Type B pancreatic cell (in vitro differentiated cells): ENCODE data around the gene TBC1D12. TPM values are rescaled to one million over a fixed set of nuclear protein-coding genes. Genes with fewer than 3 reads are reported as not detected.

Source experiments
- DNase-seq: peaks from one replicate; pipeline ENCODE4 v3.0.0; 2021; ENCODE audit warnings: mixed read lengths; ENCODE audit not compliant: unreplicated experiment; ENCODE audit errors: extremely low spot score
- H3K27ac Mint-ChIP-seq: 2 replicates; pipeline ENCODE4 v1.8.0; 2021; ENCODE audit warnings: mild to moderate bottlenecking, mixed read lengths
- H3K27me3 Mint-ChIP-seq: 2 replicates; pipeline ENCODE4 v1.8.0; 2021; ENCODE audit warnings: mixed read lengths
- H3K36me3 Mint-ChIP-seq: 2 replicates; pipeline ENCODE4 v1.8.0; 2021; ENCODE audit warnings: mixed read lengths
- H3K4me1 Mint-ChIP-seq: one replicate; pipeline ENCODE4 v1.8.0; 2021; ENCODE audit warnings: mixed read lengths; ENCODE audit not compliant: unreplicated experiment
- H3K4me3 Mint-ChIP-seq: 2 replicates; pipeline ENCODE4 v1.8.0; 2021; ENCODE audit warnings: mild to moderate bottlenecking, mixed read lengths
- H3K9me3 Mint-ChIP-seq: 2 replicates; pipeline ENCODE4 v1.8.0; 2021; ENCODE audit warnings: mixed read lengths
- total RNA-seq: library from RNA; stranded (reverse); gene quantifications from 2 replicates; pipeline ENCODE4 v1.2.1, GENCODE V29; 2021; ENCODE audit warnings: low replicate concordance
- TF ChIP-seq, protein P1 (sequence below): fragments of 200-600 bp; sonication (generic); conservative IDR thresholded peaks from 2 replicates; pipeline ENCODE4 v1.5.0; 2021; ENCODE audit warnings: antibody characterized with exemption, mild to moderate bottlenecking

Gene TBC1D12
- total RNA-seq, 1 donor from 2014 or later = 9.0 TPM

DNA sequence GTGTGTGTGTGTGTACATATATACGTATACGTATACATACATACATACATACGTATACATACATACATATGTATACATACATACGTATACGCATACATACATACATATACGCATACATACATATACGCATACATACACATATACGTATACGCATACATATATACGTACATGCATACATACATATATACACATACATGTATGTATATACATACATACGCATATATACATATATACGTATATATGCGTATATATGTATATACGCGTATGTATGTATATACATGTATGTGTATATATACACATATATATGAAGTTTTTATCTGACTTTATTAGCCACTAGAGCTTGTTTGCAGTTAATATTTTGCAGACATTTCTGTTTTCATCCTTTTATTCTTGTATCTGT lies 63.3 kb downstream of the TBC1D12 start:
- TF ChIP-seq, protein P1, sequence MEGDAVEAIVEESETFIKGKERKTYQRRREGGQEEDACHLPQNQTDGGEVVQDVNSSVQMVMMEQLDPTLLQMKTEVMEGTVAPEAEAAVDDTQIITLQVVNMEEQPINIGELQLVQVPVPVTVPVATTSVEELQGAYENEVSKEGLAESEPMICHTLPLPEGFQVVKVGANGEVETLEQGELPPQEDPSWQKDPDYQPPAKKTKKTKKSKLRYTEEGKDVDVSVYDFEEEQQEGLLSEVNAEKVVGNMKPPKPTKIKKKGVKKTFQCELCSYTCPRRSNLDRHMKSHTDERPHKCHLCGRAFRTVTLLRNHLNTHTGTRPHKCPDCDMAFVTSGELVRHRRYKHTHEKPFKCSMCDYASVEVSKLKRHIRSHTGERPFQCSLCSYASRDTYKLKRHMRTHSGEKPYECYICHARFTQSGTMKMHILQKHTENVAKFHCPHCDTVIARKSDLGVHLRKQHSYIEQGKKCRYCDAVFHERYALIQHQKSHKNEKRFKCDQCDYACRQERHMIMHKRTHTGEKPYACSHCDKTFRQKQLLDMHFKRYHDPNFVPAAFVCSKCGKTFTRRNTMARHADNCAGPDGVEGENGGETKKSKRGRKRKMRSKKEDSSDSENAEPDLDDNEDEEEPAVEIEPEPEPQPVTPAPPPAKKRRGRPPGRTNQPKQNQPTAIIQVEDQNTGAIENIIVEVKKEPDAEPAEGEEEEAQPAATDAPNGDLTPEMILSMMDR = no peak
- DNase-seq = no peak
- no peak overlapping the region for H3K4me3 Mint-ChIP-seq
- peaks cover 8% of the 10 kb centered on the region for H3K36me3 Mint-ChIP-seq
- no peaks in the 10 kb centered on the region for H3K27me3 Mint-ChIP-seq
- H3K27ac Mint-ChIP-seq = no peak overlapping the region
- no peaks in the 10 kb centered on the region for H3K9me3 Mint-ChIP-seq
- H3K4me1 Mint-ChIP-seq = no peaks in the 10 kb centered on the region

DNA sequence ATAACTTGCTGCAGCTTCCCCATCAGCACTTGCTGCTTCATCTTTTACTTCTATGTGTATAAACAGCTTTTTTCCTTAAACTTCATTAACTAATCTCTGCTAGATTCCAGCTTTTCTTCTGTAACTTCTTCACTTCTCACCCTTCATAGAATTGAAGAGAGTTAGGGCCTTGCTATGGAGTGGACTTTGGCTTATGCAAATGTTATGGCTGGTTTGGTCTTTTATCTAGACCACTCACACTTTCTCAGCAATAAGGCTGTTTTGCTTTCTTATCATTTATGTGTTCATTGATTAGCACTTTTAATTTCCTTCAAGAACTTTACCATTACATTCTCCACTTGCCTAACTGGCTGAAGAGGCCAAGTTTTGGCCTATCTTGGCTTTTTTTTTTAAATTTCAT lies 79.1 kb downstream of the TBC1D12 start:
- Mint-ChIP-seq H3K4me3 (no peak overlapping the region), H3K27me3 (no peaks in the 10 kb centered on the region), H3K9me3 (peaks cover 11% of the 10 kb centered on the region), H3K36me3 (peaks cover 17% of the 10 kb centered on the region), H3K4me1 (no peaks in the 10 kb centered on the region), H3K27ac (no peak overlapping the region)
- TF ChIP-seq, protein P1 = no peak
- no peak for DNase-seq

DNA sequence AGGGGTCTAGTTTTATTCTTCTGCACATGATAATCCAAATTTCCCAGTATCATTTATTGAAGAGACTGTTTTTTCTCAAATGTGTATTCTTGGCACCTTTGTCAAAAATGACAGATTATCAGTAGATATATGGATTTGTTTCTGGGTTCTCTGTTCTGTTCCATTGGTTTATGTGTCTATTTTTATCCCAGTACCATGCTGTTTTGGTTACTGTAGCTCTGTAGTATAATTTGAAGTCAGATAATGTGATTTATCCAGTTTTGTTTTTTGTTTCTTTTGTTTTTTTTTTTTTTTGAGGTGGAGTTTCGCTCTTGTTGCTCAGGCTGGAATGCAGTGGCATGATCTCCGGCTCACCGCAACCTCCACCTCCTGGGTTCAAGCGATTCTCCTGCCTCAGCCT lies 81.6 kb downstream of the TBC1D12 start:
- Mint-ChIP-seq H3K27ac (no peak overlapping the region), H3K27me3 (no peaks in the 10 kb centered on the region), H3K4me3 (no peak overlapping the region), H3K36me3 (peaks cover 25% of the 10 kb centered on the region), H3K4me1 (no peaks in the 10 kb centered on the region), H3K9me3 (peaks cover 16% of the 10 kb centered on the region)
- no peak for DNase-seq
- TF ChIP-seq, protein P1 = no peak

DNA sequence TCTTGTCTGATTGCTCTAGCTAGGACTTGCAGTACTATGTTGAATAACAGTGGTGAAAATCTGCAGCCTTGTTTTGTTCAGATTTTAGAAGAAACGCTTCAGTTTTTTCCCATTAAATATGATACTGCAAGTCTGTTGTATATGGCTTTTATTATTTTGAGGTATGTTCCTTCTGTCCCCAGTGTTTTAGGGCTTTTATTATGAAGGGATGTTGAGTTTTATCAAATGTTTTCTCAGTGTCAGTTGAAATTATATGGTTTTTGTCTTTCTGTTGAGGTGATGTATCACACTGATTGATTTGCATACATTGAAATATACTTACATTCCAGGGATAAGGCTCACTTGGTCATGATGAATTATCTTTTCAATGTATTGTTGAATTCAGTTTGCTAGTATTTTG lies 82.8 kb downstream of the TBC1D12 start:
- no peaks in the 10 kb centered on the region for H3K27me3 Mint-ChIP-seq
- H3K36me3 Mint-ChIP-seq = peaks cover 25% of the 10 kb centered on the region
- TF ChIP-seq, protein P1 = no peak
- peaks cover 16% of the 10 kb centered on the region for H3K9me3 Mint-ChIP-seq
- no peak overlapping the region for H3K27ac Mint-ChIP-seq
- no peak overlapping the region for H3K4me3 Mint-ChIP-seq
- no peak for DNase-seq
- H3K4me1 Mint-ChIP-seq = no peaks in the 10 kb centered on the region

DNA sequence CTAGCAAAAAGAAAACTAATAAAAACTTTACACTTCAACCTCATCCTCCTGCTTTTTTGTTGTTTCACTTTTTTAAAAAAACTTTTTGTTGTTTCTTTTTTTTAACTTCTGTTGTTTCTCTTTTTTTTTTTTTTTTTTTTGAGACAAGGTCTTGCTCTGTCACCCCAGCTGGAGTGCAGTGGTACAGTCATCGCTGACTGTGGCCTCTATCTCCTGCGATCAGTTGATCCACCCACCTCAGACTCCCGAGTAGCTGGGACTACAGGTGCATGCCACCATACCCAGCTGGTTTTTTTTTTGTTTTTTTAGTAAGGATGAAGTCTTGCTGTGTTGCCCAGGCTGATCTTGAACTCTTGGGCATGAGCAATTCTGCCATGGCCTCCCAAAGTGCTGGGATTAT lies 85.2 kb downstream of the TBC1D12 start:
- TF ChIP-seq, protein P1 = no peak
- Mint-ChIP-seq H3K27ac (no peak overlapping the region), H3K27me3 (no peaks in the 10 kb centered on the region), H3K4me3 (no peak overlapping the region), H3K9me3 (peaks cover 16% of the 10 kb centered on the region), H3K4me1 (no peaks in the 10 kb centered on the region), H3K36me3 (peaks cover 24% of the 10 kb centered on the region)
- DNase-seq = no peak

DNA sequence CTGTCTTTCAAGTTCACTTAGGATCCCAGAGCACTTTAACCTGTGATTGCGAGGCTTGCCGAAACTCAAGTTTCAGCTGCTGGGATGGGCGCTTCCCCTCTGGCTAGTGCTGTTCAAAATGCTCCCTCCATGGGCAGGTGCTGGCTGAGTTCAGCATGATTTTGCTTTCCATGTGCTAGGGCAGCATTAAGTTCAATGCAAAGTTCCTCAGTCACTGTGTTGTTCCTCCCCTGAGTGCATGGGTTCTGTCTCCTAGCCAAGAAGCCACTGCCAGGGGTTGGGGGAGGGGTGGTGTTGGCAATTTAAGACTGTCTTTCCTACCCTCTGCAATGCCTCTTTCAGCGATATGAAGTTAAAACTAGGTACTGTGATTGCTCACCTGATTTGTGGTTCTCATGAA lies 86.8 kb downstream of the TBC1D12 start:
- Mint-ChIP-seq H3K27ac (no peak overlapping the region), H3K27me3 (no peaks in the 10 kb centered on the region), H3K9me3 (peaks cover 5% of the 10 kb centered on the region), H3K4me3 (no peak overlapping the region), H3K36me3 (peaks cover 16% of the 10 kb centered on the region), H3K4me1 (no peaks in the 10 kb centered on the region)
- DNase-seq = no peak
- TF ChIP-seq, protein P1 = no peak
